ENCODE data around the gene PHOX2B.

PHOX2B gene

DNA sequence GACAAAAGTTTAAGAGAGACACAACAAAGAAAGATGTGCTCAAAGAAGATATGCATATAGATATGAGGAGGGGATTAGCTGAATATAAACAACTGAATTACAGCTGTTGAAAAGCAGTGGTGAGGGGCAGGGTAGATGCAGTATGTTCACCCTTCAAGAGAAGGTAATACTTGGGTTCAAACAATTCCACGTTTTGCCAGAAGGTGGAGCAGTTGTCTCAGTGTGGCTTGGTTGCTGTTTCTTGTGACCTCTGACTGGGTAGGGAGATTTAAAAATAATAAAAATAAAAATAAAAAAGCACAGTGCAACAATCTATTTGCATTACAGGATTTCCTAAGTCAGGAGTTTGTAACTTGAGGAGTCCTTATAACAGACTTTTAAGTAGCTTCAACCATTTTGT is 23.3 kb downstream of the PHOX2B start:
- H3K4me3 ChIP-seq (replicated peaks in 1 of 2; ENCODE audit: low read depth in 2 of 2, low read length in 2 of 2), result no peak overlapping the region
- no peak for DNase-seq (ENCODE audit: low read depth in 2 of 2)
- TF ChIP-seq, protein P1, sequence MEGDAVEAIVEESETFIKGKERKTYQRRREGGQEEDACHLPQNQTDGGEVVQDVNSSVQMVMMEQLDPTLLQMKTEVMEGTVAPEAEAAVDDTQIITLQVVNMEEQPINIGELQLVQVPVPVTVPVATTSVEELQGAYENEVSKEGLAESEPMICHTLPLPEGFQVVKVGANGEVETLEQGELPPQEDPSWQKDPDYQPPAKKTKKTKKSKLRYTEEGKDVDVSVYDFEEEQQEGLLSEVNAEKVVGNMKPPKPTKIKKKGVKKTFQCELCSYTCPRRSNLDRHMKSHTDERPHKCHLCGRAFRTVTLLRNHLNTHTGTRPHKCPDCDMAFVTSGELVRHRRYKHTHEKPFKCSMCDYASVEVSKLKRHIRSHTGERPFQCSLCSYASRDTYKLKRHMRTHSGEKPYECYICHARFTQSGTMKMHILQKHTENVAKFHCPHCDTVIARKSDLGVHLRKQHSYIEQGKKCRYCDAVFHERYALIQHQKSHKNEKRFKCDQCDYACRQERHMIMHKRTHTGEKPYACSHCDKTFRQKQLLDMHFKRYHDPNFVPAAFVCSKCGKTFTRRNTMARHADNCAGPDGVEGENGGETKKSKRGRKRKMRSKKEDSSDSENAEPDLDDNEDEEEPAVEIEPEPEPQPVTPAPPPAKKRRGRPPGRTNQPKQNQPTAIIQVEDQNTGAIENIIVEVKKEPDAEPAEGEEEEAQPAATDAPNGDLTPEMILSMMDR (IDR thresholded peaks at IDR 0.05; ENCODE audit: low read depth, low read length), result no peak

- TF ChIP-seq, protein P1 (IDR thresholded peaks at IDR 0.05; ENCODE audit: low read depth, low read length), result no peak
Observed at GRCh38 chr4:41723286-41723685, 25.2 kb downstream of the PHOX2B start.

GRCh38 chr4:41722181-41722580 is 26.3 kb downstream of the PHOX2B start:
- no peak for DNase-seq (ENCODE audit: low read depth in 2 of 2)
- TF ChIP-seq, protein P1 (IDR thresholded peaks at IDR 0.05; ENCODE audit: low read depth, low read length), result no peak
- no peak overlapping the region for H3K4me3 ChIP-seq (replicated peaks in 1 of 2; ENCODE audit: low read depth in 2 of 2, low read length in 2 of 2)

More at GRCh38 chr4:41723286-41723685, 25.2 kb downstream of the PHOX2B start:
- DNase-seq (ENCODE audit: low read depth in 2 of 2), result no peak
- no peak overlapping the region for H3K4me3 ChIP-seq (replicated peaks in 1 of 2; ENCODE audit: low read depth in 2 of 2, low read length in 2 of 2)

GRCh38 chr4:41719417-41719816 is 29.1 kb downstream of the PHOX2B start:
- no peak overlapping the region for H3K4me3 ChIP-seq (replicated peaks in 1 of 2; ENCODE audit: low read depth in 2 of 2, low read length in 2 of 2)
- DNase-seq (ENCODE audit: low read depth in 2 of 2), result peak in 1 of 2 donors; percentile 20
- TF ChIP-seq, protein P1 (IDR thresholded peaks at IDR 0.05; ENCODE audit: low read depth, low read length), result no peak

DNA sequence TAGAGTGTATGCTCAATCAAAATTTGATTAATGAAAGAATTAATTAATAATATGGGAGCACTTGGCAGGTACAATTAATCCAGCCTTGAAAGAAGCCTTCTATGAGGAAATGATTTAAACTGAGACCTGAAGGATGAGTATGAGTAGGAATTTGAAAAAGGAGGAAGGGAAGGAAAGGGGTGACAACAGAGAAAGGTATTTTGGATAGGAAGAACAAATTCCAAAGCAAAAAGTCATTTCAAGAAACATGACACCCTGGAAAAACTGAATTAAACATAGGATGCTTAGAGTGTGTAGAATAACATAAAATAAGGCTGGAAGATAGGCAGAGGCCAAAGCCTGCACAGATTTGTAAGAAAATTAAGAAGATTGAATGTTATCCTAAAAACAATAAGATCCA is 29.6 kb downstream of the PHOX2B start:
- DNase-seq (ENCODE audit: low read depth in 2 of 2), result peak in 1 of 2 donors; percentile 22
- no peak overlapping the region for H3K4me3 ChIP-seq (replicated peaks in 1 of 2; ENCODE audit: low read depth in 2 of 2, low read length in 2 of 2)
- TF ChIP-seq, protein P1 (IDR thresholded peaks at IDR 0.05; ENCODE audit: low read depth, low read length), result no peak

DNA sequence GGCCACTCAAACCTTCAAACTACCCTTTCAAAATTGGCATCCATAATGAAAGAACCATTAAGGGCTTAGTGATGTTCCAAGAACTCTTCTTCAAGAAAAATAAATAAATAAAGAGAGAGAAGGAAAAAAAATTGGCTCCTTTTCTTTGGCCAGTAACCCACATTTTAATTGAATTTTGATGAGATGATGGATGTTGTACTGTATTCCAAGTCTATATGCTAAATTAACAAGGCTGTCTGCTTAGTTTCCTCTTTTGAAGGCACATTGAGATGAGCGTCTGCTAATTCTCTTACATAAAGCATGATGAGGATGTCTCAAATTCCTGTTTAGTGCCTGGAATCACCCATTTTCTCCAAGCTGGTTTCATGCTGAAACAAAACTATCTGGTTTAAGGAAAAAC is 33.4 kb downstream of the PHOX2B start:
- no peak for DNase-seq (ENCODE audit: low read depth in 2 of 2)
- no peak overlapping the region for H3K4me3 ChIP-seq (replicated peaks in 1 of 2; ENCODE audit: low read depth in 2 of 2, low read length in 2 of 2)
- TF ChIP-seq, protein P1 (IDR thresholded peaks at IDR 0.05; ENCODE audit: low read depth, low read length), result no peak

DNA sequence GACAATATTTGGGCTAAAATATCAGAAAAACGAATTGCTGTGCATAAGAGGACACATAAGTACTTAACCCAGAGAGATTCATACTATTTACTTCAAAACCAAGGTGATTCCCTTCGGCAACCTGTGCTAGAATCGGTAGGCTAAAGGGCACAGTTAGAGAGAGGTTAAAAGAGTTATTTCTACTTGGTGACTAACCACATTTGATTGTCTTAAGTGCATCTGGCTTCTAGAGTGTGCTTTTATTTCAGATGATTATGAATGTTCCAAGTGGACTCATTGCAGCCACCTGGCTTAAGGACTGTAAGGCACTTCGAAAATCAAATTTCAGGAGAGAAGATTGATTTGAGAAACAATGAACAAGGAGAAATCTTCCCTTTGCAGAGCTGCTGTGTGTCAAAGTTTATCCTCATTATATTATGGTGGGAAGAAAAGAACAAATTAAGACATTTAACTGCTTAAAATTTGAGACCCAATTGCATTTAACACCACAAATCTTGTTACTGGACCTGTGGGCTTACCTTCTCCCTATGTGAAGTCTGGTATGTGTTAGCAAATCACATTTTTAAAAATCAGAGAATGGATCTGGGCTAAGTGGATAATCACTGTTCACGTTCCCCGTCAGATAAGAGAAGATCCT is 34.0 kb downstream of the PHOX2B start:
- no peak overlapping the region for H3K4me3 ChIP-seq (replicated peaks in 1 of 2; ENCODE audit: low read depth in 2 of 2, low read length in 2 of 2)
- TF ChIP-seq, protein P1 (IDR thresholded peaks at IDR 0.05; ENCODE audit: low read depth, low read length), result no peak

More for the DNA sequence above, 34.0 kb downstream of the PHOX2B start:
- no peak for DNase-seq (ENCODE audit: low read depth in 2 of 2)

Data from cardiac fibroblast (primary cell).